ENCODE data around the gene PRSS27. TPM values are rescaled to one million over a fixed set of nuclear protein-coding genes. Genes with fewer than 3 reads are reported as not detected.

The PRSS27 gene
- total and polyA plus RNA-seq, 2 of the 4 experiments (the other 2 are of a cell fraction), result under 0.01 to 0.58 TPM

DNA sequence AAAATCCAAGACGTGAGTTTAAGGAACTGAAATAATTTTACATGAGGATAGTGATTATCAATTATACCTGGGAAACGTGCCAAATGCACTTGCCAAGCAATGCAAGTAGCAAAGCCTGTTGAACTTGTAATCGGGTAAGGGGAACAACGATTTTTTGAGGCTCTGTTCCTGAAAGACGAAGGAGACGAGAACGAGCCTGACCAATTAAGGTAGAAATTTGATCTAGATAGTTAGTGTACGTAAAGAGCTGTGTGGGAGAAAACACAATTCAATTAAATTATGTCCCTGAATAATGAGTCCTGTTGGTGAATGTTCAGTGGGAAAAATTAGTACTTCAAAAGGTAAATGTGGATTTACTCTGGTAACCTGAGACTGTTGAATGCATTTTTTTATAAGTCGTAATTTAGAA lies 55.4 kb downstream of the PRSS27 start:
- Histone ChIP-seq H4K20me1 (ENCODE audit: insufficient read depth, low read length) (no peaks in the 10 kb centered on the region), H4K8ac (ENCODE audit: low read depth in 2 of 2, low read length in 2 of 2) (no peak overlapping the region), H3K4me2 (ENCODE audit: low read depth, low read length) (no peak overlapping the region), H3K56ac (ENCODE audit: extremely low read depth, insufficient read depth, low read length) (no peak overlapping the region), H3K4me3 (ENCODE audit: insufficient read depth, low read depth, low read length) (no peak overlapping the region), H3K14ac (replicated peaks; ENCODE audit: low read depth, low read length) (no peak overlapping the region), H3K4me1 (ENCODE audit: control insufficient read depth, insufficient read depth, low read length) (no peaks in the 10 kb centered on the region), H3K18ac (ENCODE audit: low read depth, low read length) (no peak overlapping the region), H2AK9ac (replicated peaks; ENCODE audit: low read depth, low read length, poor library complexity) (no peak overlapping the region), H2BK20ac (ENCODE audit: low read depth, low read length) (no peak overlapping the region), H2BK15ac (ENCODE audit: low read depth, low read length) (no peak overlapping the region), H2AFZ (replicated peaks; ENCODE audit: low read length, poor library complexity) (no peak overlapping the region), H2AK5ac (ENCODE audit: low read depth, low read length) (no peak overlapping the region), H4K5ac (ENCODE audit: low read depth, low read length) (no peak overlapping the region), H3K79me1 (ENCODE audit: low read depth in 1 of 2, low read length in 2 of 2) (no peaks in the 10 kb centered on the region), H3K27ac (ENCODE audit: insufficient read depth, low read length) (no peak overlapping the region), H3K9ac (ENCODE audit: low read depth, low read length) (no peak overlapping the region), H3K9me3 (ENCODE audit: control insufficient read depth, insufficient read depth, low read length) (no peaks in the 10 kb centered on the region), H3K23ac (ENCODE audit: low read depth, low read length) (no peak overlapping the region), H3K36me3 (ENCODE audit: control insufficient read depth, insufficient read depth, low read length) (peaks cover 14% of the 10 kb centered on the region), H3K9me1 (ENCODE audit: insufficient read depth, low read length) (no peaks in the 10 kb centered on the region), H2BK120ac (ENCODE audit: low read depth, low read length) (no peak overlapping the region), H4K91ac (ENCODE audit: insufficient read depth, low read depth, low read length) (no peak overlapping the region), H3K4ac (ENCODE audit: low read depth, low read length) (no peak overlapping the region), H3K27me3 (ENCODE audit: control insufficient read depth, insufficient read depth, low read length) (no peaks in the 10 kb centered on the region), H2BK5ac (ENCODE audit: low read depth, low read length, poor library complexity, severe bottlenecking) (no peak overlapping the region)
- intact Hi-C loops (cut with micrococcal nuclease), result no loop called here
- in situ Hi-C loops (cut with MboI; ENCODE audit: low sequenced_read_pairs), result no loop called here
- WGBS, 2 experiments (ENCODE audit: extremely low coverage in 2 of 2, insufficient read length in 1 of 2), result 63% methylated on average over 3 of the region's 9 CpGs; no CpG with 5 or more reads in 1 of the 2 experiments
- dilution Hi-C loops (cut with HindIII; ENCODE audit: low sequenced_read_pairs, unreplicated experiment), result no loop called here
- TF ChIP-seq RCOR1 (IDR thresholded peaks at IDR 0.05; ENCODE audit: insufficient replicate concordance, low read length), result no peak
- no peak for TF ChIP-seq RAD21 (IDR thresholded peaks at IDR 0.05; ENCODE audit: low read length)
- TF ChIP-seq RFX5 (IDR thresholded peaks at IDR 0.05; ENCODE audit: low read depth, low read length), result no peak
- no peak for TF ChIP-seq FOS (IDR thresholded peaks at IDR 0.05; ENCODE audit: low read depth, low read length)
- TF ChIP-seq SMC3 (IDR thresholded peaks at IDR 0.05; ENCODE audit: low read depth, low read length), result no peak
- TF ChIP-seq NFE2L2 (IDR thresholded peaks at IDR 0.05; ENCODE audit: low read depth, low read length), result no peak
- TF ChIP-seq, protein P1, sequence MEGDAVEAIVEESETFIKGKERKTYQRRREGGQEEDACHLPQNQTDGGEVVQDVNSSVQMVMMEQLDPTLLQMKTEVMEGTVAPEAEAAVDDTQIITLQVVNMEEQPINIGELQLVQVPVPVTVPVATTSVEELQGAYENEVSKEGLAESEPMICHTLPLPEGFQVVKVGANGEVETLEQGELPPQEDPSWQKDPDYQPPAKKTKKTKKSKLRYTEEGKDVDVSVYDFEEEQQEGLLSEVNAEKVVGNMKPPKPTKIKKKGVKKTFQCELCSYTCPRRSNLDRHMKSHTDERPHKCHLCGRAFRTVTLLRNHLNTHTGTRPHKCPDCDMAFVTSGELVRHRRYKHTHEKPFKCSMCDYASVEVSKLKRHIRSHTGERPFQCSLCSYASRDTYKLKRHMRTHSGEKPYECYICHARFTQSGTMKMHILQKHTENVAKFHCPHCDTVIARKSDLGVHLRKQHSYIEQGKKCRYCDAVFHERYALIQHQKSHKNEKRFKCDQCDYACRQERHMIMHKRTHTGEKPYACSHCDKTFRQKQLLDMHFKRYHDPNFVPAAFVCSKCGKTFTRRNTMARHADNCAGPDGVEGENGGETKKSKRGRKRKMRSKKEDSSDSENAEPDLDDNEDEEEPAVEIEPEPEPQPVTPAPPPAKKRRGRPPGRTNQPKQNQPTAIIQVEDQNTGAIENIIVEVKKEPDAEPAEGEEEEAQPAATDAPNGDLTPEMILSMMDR (conservative IDR thresholded peaks at IDR 0.05; ENCODE audit: low read depth, low read length), result no peak
- TF ChIP-seq, protein P2, sequence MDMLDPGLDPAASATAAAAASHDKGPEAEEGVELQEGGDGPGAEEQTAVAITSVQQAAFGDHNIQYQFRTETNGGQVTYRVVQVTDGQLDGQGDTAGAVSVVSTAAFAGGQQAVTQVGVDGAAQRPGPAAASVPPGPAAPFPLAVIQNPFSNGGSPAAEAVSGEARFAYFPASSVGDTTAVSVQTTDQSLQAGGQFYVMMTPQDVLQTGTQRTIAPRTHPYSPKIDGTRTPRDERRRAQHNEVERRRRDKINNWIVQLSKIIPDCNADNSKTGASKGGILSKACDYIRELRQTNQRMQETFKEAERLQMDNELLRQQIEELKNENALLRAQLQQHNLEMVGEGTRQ (IDR thresholded peaks at IDR 0.05; ENCODE audit: low read depth, low read length), result no peak
- TF ChIP-seq, protein P3, sequence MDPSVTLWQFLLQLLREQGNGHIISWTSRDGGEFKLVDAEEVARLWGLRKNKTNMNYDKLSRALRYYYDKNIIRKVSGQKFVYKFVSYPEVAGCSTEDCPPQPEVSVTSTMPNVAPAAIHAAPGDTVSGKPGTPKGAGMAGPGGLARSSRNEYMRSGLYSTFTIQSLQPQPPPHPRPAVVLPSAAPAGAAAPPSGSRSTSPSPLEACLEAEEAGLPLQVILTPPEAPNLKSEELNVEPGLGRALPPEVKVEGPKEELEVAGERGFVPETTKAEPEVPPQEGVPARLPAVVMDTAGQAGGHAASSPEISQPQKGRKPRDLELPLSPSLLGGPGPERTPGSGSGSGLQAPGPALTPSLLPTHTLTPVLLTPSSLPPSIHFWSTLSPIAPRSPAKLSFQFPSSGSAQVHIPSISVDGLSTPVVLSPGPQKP (IDR thresholded peaks at IDR 0.05; ENCODE audit: borderline replicate concordance, low read depth, low read length), result no peak
- TF ChIP-seq CHD1 (IDR thresholded peaks at IDR 0.05; ENCODE audit: low read depth, low read length), result no peak
- TF ChIP-seq BHLHE40 (IDR thresholded peaks at IDR 0.05; ENCODE audit: low read depth, low read length), result no peak
- TF ChIP-seq MAZ (IDR thresholded peaks at IDR 0.05; ENCODE audit: borderline replicate concordance, low read depth, low read length), result no peak
- no peak for TF ChIP-seq MAFK (IDR thresholded peaks at IDR 0.05; ENCODE audit: low read depth, low read length)
- no peak for TF ChIP-seq CEBPB (IDR thresholded peaks at IDR 0.05; ENCODE audit: low read depth, low read length)
- TF ChIP-seq POLR2A (IDR thresholded peaks at IDR 0.05; ENCODE audit: low read depth, low read length), result no peak
- TF ChIP-seq MXI1 (IDR thresholded peaks at IDR 0.05; ENCODE audit: borderline replicate concordance, low read depth, low read length), result no peak
- ChIA-PET POLR2A (ENCODE audit: unreplicated experiment) (no interaction called here), CTCF (no interaction called here)
- BruUV-seq (replicated peaks), result no TSS peak
- DNase-seq (no peak), ATAC-seq (ENCODE audit: low read depth) (no peak)
